Suprapubic skin (tissue), 4 donors: ENCODE data around the gene STRIP2. TPM values are rescaled to one million over a fixed set of nuclear protein-coding genes. Genes with fewer than 3 reads are reported as not detected.
A peak's percentile ranks its signal among the peaks of the same experiment; 100 is the strongest.
"Not testable (repeated sequence)": the region's sequence is repeated elsewhere in the genome, so short reads cannot be mapped to it uniquely, and the experiment has no call there.

Experiments
- DNase-seq, 2 donors: peaks; one replicate each; pipeline ENCODE4 v3.0.0-alpha.2; 2019; ENCODE audit warnings: low spot score in 2 of 2
- H3K27ac ChIP-seq: fragments of 200-600 bp; sonication (generic); one replicate; pipeline ENCODE4 v1.5.1; 2019
- H3K27me3 ChIP-seq: fragments of 200-600 bp; sonication (generic); one replicate; pipeline ENCODE4 v1.5.1; 2019
- H3K36me3 ChIP-seq: fragments of 200-600 bp; sonication (generic); one replicate; pipeline ENCODE4 v1.5.1; 2019
- H3K4me1 ChIP-seq: fragments of 200-600 bp; sonication (generic); one replicate; pipeline ENCODE4 v1.5.1; 2019
- H3K4me3 ChIP-seq: fragments of 200-600 bp; sonication (generic); one replicate; pipeline ENCODE4 v1.5.1; 2019; ENCODE audit warnings: mild to moderate bottlenecking
- H3K9me3 ChIP-seq: fragments of 200-600 bp; sonication (generic); one replicate; pipeline ENCODE4 v1.5.1; 2019
- CTCF ChIP-seq, 2 donors: fragments of 200-600 bp in 1 of 2; fragments of 450-650 bp in 1 of 2; sonication (generic) in 1 of 2; IDR thresholded peaks; one replicate each; pipeline ENCODE4 v1.5.1; 2016 to 2019; ENCODE audit warnings: antibody characterized with exemption in 2 of 2, mild to moderate bottlenecking in 1 of 2, moderate library complexity in 1 of 2
- EP300 ChIP-seq: sonication (generic); formaldehyde crosslinking; IDR thresholded peaks from one replicate; pipeline ENCODE4 v1.6.1; 2017; ENCODE audit warnings: antibody characterized with exemption
- POLR2A ChIP-seq, 2 donors: fragments of 450-650 bp; IDR thresholded peaks; one replicate each; pipeline ENCODE4 v1.6.1; 2017; ENCODE audit warnings: antibody characterized with exemption in 2 of 2, mild to moderate bottlenecking in 2 of 2, moderate library complexity in 2 of 2
- POLR2AphosphoS5 ChIP-seq, 3 donors: sonication (generic); formaldehyde crosslinking; IDR thresholded peaks; one replicate each; pipeline ENCODE4 v1.6.1; 2017; ENCODE audit warnings: antibody characterized with exemption in 3 of 3
- WGBS: methylation state at CpG from one replicate; pipeline ENCODE4 v1.1.5; 2018; 5-methylcytosine and 5-hydroxymethylcytosine counted together
- total RNA-seq, 4 donors: library from RNA; depleted of rRNA; stranded (reverse); fragments of >200 nt; gene quantifications; one replicate each; pipeline ENCODE4 v1.1.0, GENCODE V29; 2016

The STRIP2 gene
- total RNA-seq, 4 donors from 2014 or later: 0.23 to 1.6 (median 0.69) TPM

GRCh38 chr7:129468087-129468486 is 33.9 kb downstream of the STRIP2 start:
- Histone ChIP-seq H3K9me3 (no peaks in the 10 kb centered on the region), H3K27me3 (no peaks in the 10 kb centered on the region), H3K4me1 (peaks cover 5% of the 10 kb centered on the region), H3K36me3 (no peaks in the 10 kb centered on the region), H3K27ac (no peak overlapping the region), H3K4me3 (no peak overlapping the region)
- no peak for TF ChIP-seq CTCF (IDR thresholded peaks at IDR 0.05)
- no peak for TF ChIP-seq EP300
- no peak for TF ChIP-seq POLR2AphosphoS5 (IDR thresholded peaks at IDR 0.05)
- no peak for TF ChIP-seq POLR2A (IDR thresholded peaks at IDR 0.05)
- 53% methylated on average over 1 of the region's 1 CpG for WGBS
- DNase-seq: no peak

- Histone ChIP-seq H3K4me3 (no peak overlapping the region), H3K36me3 (no peaks in the 10 kb centered on the region), H3K4me1 (peaks cover 5% of the 10 kb centered on the region), H3K27me3 (no peaks in the 10 kb centered on the region), H3K27ac (no peak overlapping the region), H3K9me3 (no peaks in the 10 kb centered on the region)
- TF ChIP-seq POLR2A (IDR thresholded peaks at IDR 0.05): no peak
- no peak for TF ChIP-seq POLR2AphosphoS5 (IDR thresholded peaks at IDR 0.05)
- no peak for TF ChIP-seq EP300
- no peak for TF ChIP-seq CTCF (IDR thresholded peaks at IDR 0.05)
- peak in 1 of 2 donors; percentile 4 for DNase-seq
- WGBS: 70% methylated on average over 4 of the region's 4 CpGs
These were observed 34.3 kb downstream of the STRIP2 start for GRCh38 chr7:129468547-129468946.

- Histone ChIP-seq H3K9me3 (no peaks in the 10 kb centered on the region), H3K36me3 (no peaks in the 10 kb centered on the region), H3K27me3 (no peaks in the 10 kb centered on the region), H3K27ac (no peak overlapping the region), H3K4me1 (peaks cover 5% of the 10 kb centered on the region), H3K4me3 (no peak overlapping the region)
- no peak for DNase-seq
- TF ChIP-seq EP300: no peak
- TF ChIP-seq POLR2A (IDR thresholded peaks at IDR 0.05): no peak
- TF ChIP-seq POLR2AphosphoS5 (IDR thresholded peaks at IDR 0.05): no peak
- no peak for TF ChIP-seq CTCF (IDR thresholded peaks at IDR 0.05)
These were observed 35.7 kb downstream of the STRIP2 start for GRCh38 chr7:129469930-129470329.

GRCh38 chr7:129470411-129470810 is 36.2 kb downstream of the STRIP2 start:
- 81% methylated on average over 1 of the region's 1 CpG for WGBS
- TF ChIP-seq POLR2A (IDR thresholded peaks at IDR 0.05): no peak
- no peak for TF ChIP-seq CTCF (IDR thresholded peaks at IDR 0.05)
- TF ChIP-seq EP300: no peak
- TF ChIP-seq POLR2AphosphoS5 (IDR thresholded peaks at IDR 0.05): no peak
- peaks cover 5% of the 10 kb centered on the region for H3K4me1 ChIP-seq
- no peak overlapping the region for H3K4me3 ChIP-seq
- no peaks in the 10 kb centered on the region for H3K36me3 ChIP-seq
- no peak for DNase-seq
- no peaks in the 10 kb centered on the region for H3K27me3 ChIP-seq
- no peaks in the 10 kb centered on the region for H3K9me3 ChIP-seq
- no peak overlapping the region for H3K27ac ChIP-seq

GRCh38 chr7:129471402-129471827 is 37.2 kb downstream of the STRIP2 start:
- DNase-seq: no peak
- TF ChIP-seq POLR2AphosphoS5 (IDR thresholded peaks at IDR 0.05): no peak
- no peak for TF ChIP-seq CTCF (IDR thresholded peaks at IDR 0.05)
- no peak for TF ChIP-seq EP300
- TF ChIP-seq POLR2A (IDR thresholded peaks at IDR 0.05): no peak
- Histone ChIP-seq H3K36me3 (no peaks in the 10 kb centered on the region), H3K4me3 (no peak overlapping the region), H3K9me3 (no peaks in the 10 kb centered on the region), H3K27me3 (no peaks in the 10 kb centered on the region), H3K27ac (no peak overlapping the region), H3K4me1 (peaks cover 5% of the 10 kb centered on the region)

- not testable (repeated sequence) for H3K9me3 ChIP-seq, H3K27ac ChIP-seq, H3K4me1 ChIP-seq, H3K27me3 ChIP-seq, H3K36me3 ChIP-seq, H3K4me3 ChIP-seq
- WGBS: 93% methylated on average over 9 of the region's 27 CpGs
- DNase-seq: peak in 1 of 2 donors; percentile 50
These were observed 41.7 kb downstream of the STRIP2 start for GRCh38 chr7:129475931-129476330.

GRCh38 chr7:129476398-129476797 is 42.2 kb downstream of the STRIP2 start:
- not testable (repeated sequence) for H3K27ac ChIP-seq, H3K9me3 ChIP-seq, H3K4me1 ChIP-seq, H3K36me3 ChIP-seq, H3K4me3 ChIP-seq, H3K27me3 ChIP-seq
- peak in 1 of 2 donors; percentile 48 for DNase-seq
- 93% methylated on average over 3 of the region's 27 CpGs for WGBS
